ENCODE measurements around the gene ITPRID2. TPM values are rescaled to one million over a fixed set of nuclear protein-coding genes. Genes with fewer than 3 reads are reported as not detected.

ITPRID2 gene
- total and polyA plus RNA-seq, 2 of the 8 experiments (the other 6 are each of a cell fraction or from before 2014, with no cell fraction given) = 1.9 to 12.6 TPM

- Histone ChIP-seq H3K27me3 (replicated peaks in 1 of 4; ENCODE audit: control insufficient read depth in 3 of 4, extremely low read depth in 1 of 4, insufficient read depth in 3 of 4, low read length in 3 of 4) (no peaks in the 10 kb centered on the region), H3K18ac (ENCODE audit: extremely low read depth, low read length) (no peak overlapping the region), H3K14ac (ENCODE audit: insufficient read length) (no peak overlapping the region), H3K23me2 (ENCODE audit: low read depth, low read length) (no peaks in the 10 kb centered on the region), H3K4ac (replicated peaks; ENCODE audit: insufficient read length, low read depth, low read length) (no peak overlapping the region), H3K4me3 (ENCODE audit: extremely low read depth in 1 of 4, insufficient read depth in 2 of 4, low read depth in 3 of 4, low read length in 4 of 4) (no peak overlapping the region), H3K56ac (replicated peaks; ENCODE audit: insufficient read length, low read depth, low read length) (no peak overlapping the region), H3K4me2 (ENCODE audit: insufficient read depth in 1 of 2, low read depth in 2 of 2, low read length in 2 of 2) (no peak overlapping the region), H3K27ac (ENCODE audit: low read depth, low read length) (no peak overlapping the region), H2AFZ (ENCODE audit: low read length) (no peak overlapping the region), H4K5ac (ENCODE audit: insufficient read length, low read depth, low read length) (no peak overlapping the region), H2AK5ac (ENCODE audit: low read depth, low read length) (no peak overlapping the region), H2BK20ac (ENCODE audit: low read length) (no peak overlapping the region), H2BK5ac (ENCODE audit: low read depth, low read length) (no peak overlapping the region), H3K4me1 (replicated peaks in 1 of 4; ENCODE audit: control insufficient read depth in 3 of 4, insufficient read depth in 4 of 4, low read length in 3 of 4) (no peaks in the 10 kb centered on the region), H3K36me3 (ENCODE audit: control insufficient read depth in 2 of 4, insufficient read depth in 4 of 4, low read length in 3 of 4) (no peaks in the 10 kb centered on the region), H2BK15ac (ENCODE audit: low read length) (no peak overlapping the region), H3K79me2 (ENCODE audit: control insufficient read depth in 1 of 2, insufficient read depth in 2 of 2, low read length in 2 of 2) (no peaks in the 10 kb centered on the region), H4K91ac (replicated peaks; ENCODE audit: insufficient read length, low read length) (no peak overlapping the region), H3K9me3 (ENCODE audit: insufficient read depth in 2 of 2, low read depth in 1 of 2, low read length in 1 of 2) (no peaks in the 10 kb centered on the region), H2BK120ac (replicated peaks; ENCODE audit: low read depth, low read length) (no peak overlapping the region), H2BK12ac (ENCODE audit: low read depth, low read length) (no peak overlapping the region), H3K79me1 (ENCODE audit: low read depth, low read length) (no peaks in the 10 kb centered on the region), H4K8ac (ENCODE audit: extremely low read depth, insufficient read depth, low read length) (no peak overlapping the region), H3K23ac (ENCODE audit: insufficient read length) (no peak overlapping the region), H3K9ac (replicated peaks in 1 of 4; ENCODE audit: extremely low read depth in 1 of 4, low read depth in 3 of 4, low read length in 3 of 4) (no peak overlapping the region), H4K20me1 (replicated peaks in 1 of 2; ENCODE audit: control insufficient read depth in 1 of 2, insufficient read depth in 2 of 2, low read length in 2 of 2) (no peaks in the 10 kb centered on the region)
- 91% methylated on average over 1 of the region's 1 CpG; no CpG with 5 or more reads in 1 of the 2 experiments for WGBS, 2 experiments (ENCODE audit: extremely low coverage in 1 of 2, insufficient coverage in 1 of 2, insufficient read length in 1 of 2, insufficient replicate concordance in 2 of 2, low coverage in 1 of 2, low lambda C conversion rate in 2 of 2, missing lambda C conversion rate in 1 of 2)
- FAIRE-seq = no peak
- TF ChIP-seq RAD21 (IDR thresholded peaks at IDR 0.05 in 1 of 2, conservative IDR thresholded peaks at IDR 0.05 in 1 of 2; ENCODE audit: low read depth in 2 of 2, low read length in 2 of 2) = no peak
- no peak for TF ChIP-seq RBBP5 (IDR thresholded peaks at IDR 0.05; ENCODE audit: borderline replicate concordance, low read depth, low read length)
- TF ChIP-seq ASH2L (IDR thresholded peaks at IDR 0.05; ENCODE audit: low read length) = no peak
- TF ChIP-seq CHD2 (IDR thresholded peaks at IDR 0.05; ENCODE audit: low read length) = no peak
- no peak for TF ChIP-seq SP4 (IDR thresholded peaks at IDR 0.05; ENCODE audit: low read length)
- TF ChIP-seq JUN (IDR thresholded peaks at IDR 0.05; ENCODE audit: low read depth, low read length) = no peak
- TF ChIP-seq HDAC6 (IDR thresholded peaks at IDR 0.05; ENCODE audit: low read depth, low read length) = no peak
- TF ChIP-seq FOSL1 (IDR thresholded peaks at IDR 0.05; ENCODE audit: insufficient read depth, low read depth, low read length) = no peak
- no peak for TF ChIP-seq CBX8 (IDR thresholded peaks at IDR 0.05; ENCODE audit: borderline replicate concordance, low read depth, low read length)
- no peak for TF ChIP-seq GABPA (IDR thresholded peaks at IDR 0.05; ENCODE audit: borderline replicate concordance, insufficient read depth, low read length)
- ChIA-PET POLR2A (ENCODE audit: partially characterized antibody) (no interaction called here), CTCF (ENCODE audit: partially characterized antibody) (no interaction called here)
- no peak for DNase-seq (ENCODE audit: low read depth in 1 of 2, low spot score in 2 of 2)
Observed at GRCh38 chr2:181872178-181872577, 19.4 kb upstream of the ITPRID2 start.

All from H1 (cell line).